Measurements from ENCODE around the gene TCF15.

GRCh38 chr20:642398-643174 lies 32.5 kb upstream of the TCF15 start:
- TF ChIP-seq, protein P1, sequence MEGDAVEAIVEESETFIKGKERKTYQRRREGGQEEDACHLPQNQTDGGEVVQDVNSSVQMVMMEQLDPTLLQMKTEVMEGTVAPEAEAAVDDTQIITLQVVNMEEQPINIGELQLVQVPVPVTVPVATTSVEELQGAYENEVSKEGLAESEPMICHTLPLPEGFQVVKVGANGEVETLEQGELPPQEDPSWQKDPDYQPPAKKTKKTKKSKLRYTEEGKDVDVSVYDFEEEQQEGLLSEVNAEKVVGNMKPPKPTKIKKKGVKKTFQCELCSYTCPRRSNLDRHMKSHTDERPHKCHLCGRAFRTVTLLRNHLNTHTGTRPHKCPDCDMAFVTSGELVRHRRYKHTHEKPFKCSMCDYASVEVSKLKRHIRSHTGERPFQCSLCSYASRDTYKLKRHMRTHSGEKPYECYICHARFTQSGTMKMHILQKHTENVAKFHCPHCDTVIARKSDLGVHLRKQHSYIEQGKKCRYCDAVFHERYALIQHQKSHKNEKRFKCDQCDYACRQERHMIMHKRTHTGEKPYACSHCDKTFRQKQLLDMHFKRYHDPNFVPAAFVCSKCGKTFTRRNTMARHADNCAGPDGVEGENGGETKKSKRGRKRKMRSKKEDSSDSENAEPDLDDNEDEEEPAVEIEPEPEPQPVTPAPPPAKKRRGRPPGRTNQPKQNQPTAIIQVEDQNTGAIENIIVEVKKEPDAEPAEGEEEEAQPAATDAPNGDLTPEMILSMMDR (conservative IDR thresholded peaks at IDR 0.05): no peak
- TF ChIP-seq EZH2 (IDR thresholded peaks at IDR 0.05; ENCODE audit: low read depth): no peak
